SU-DHL-6 (cell line): ENCODE measurements around the gene CDC42EP5.

Experiments used
- EZH2phosphoT487 ChIP-seq: fragments of 200-600 bp; sonication (generic), shearing (Covaris generic); conservative IDR thresholded peaks from 2 replicates; pipeline ENCODE4 v1.6.1; 2018; ENCODE audit warnings: mild to moderate bottlenecking, antibody characterized with exemption, low read length, moderate library complexity, mixed read lengths
- TF ChIP-seq, protein P1 (sequence below): fragments of 200-600 bp; sonication (generic); IDR thresholded peaks from one replicate; pipeline ENCODE4 v1.5.1; 2017; ENCODE audit warnings: antibody characterized with exemption, mild to moderate bottlenecking, low read length, moderate library complexity; ENCODE audit not compliant: insufficient read depth, poor library complexity, severe bottlenecking

DNA sequence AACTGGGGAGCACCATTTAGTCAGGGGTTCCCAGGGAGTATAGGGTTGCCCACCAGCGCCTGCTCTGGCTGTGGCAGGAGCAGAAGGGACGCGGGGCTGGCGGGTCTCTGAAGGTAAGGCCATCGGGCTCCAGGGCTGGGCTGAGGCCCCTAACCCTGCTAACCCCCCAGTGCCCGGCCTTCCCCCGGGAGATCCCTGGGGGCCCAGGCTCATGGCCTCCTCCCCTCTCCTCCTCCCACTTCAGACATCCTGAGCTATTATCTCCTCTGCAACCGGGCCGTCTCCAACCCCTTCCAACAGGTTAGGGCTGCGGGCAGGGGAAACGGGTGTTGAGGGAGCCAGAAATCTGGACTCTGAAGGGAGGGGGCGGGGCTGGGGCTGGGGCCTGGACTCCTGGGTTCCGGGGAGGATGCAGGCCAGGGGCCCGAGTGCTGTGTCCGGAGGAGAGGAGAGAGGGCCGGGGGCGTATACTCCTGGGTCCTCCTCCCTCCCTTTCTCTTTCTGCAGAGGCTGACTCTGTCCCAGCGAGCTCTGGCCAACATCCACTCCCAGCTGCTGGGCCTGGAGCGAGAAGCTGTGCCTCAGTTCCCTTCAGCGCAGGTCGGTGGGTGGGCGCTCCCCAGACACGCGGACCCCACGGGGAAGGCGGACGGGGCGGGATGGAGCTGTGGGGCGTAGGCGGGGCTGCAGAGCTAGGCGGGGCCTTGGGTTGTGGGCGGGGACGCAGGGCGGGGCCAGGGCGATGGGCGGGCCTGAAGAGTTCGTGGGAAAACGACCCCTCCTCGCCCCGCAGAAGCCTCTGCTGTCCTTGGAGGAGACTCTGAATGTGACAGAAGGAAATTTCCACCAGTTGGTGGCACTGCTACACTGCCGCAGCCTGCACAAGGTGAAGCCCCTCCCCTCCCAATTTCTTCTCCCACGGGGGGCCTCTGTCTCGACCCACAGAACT, 42.5 kb downstream of the CDC42EP5 start:
- TF ChIP-seq, protein P1, sequence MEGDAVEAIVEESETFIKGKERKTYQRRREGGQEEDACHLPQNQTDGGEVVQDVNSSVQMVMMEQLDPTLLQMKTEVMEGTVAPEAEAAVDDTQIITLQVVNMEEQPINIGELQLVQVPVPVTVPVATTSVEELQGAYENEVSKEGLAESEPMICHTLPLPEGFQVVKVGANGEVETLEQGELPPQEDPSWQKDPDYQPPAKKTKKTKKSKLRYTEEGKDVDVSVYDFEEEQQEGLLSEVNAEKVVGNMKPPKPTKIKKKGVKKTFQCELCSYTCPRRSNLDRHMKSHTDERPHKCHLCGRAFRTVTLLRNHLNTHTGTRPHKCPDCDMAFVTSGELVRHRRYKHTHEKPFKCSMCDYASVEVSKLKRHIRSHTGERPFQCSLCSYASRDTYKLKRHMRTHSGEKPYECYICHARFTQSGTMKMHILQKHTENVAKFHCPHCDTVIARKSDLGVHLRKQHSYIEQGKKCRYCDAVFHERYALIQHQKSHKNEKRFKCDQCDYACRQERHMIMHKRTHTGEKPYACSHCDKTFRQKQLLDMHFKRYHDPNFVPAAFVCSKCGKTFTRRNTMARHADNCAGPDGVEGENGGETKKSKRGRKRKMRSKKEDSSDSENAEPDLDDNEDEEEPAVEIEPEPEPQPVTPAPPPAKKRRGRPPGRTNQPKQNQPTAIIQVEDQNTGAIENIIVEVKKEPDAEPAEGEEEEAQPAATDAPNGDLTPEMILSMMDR = no peak
- TF ChIP-seq EZH2phosphoT487 = no peak
